Epidermal melanocyte (primary cell): ENCODE data around the gene ZFP36L2.

Source experiments
- DNase-seq: peaks from one replicate; pipeline ENCODE4 v3.0.0; 2011; ENCODE audit warnings: low spot score; ENCODE audit not compliant: insufficient read length

Gene ZFP36L2

DNA sequence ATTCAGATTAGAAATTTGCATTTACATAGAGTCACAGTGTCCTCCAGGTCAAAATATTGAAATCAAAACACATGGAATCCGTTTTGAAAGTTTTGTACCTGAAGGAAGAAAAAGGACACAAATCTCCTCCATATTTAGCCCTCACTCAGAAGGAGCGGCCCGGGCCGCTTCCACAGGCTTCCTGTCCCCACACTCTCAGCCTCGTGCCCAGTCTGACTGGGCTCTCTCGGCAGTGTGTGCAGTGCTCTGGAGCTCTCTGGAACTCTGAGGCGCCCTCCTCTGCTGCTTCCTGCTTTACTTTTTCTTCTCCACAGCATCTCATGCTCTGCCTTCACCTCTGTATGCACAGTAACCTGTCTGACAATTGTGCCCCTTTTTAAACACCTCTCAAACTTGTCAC lies 22.2 kb upstream of the ZFP36L2 start:
- DNase-seq: no peak

DNA sequence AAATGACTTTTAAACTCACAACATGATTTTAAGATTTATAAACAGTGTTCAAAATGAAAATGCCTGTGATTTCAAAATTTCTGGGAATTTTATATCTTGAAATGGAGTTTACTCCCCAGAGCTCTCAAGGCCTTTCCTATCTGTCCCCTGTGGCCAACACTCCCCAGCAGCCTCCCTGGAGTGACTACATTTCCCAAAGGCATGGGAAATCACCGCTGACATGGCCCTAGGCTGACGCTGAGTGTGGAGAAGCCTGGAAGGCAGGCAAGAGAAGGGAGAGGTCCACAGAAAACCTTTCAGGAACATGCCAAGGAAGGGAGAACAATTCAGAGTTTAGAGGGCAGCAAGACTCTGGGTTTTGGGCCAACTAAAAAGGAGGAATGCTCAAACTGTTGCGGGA lies 20.2 kb upstream of the ZFP36L2 start:
- DNase-seq: no peak

DNA sequence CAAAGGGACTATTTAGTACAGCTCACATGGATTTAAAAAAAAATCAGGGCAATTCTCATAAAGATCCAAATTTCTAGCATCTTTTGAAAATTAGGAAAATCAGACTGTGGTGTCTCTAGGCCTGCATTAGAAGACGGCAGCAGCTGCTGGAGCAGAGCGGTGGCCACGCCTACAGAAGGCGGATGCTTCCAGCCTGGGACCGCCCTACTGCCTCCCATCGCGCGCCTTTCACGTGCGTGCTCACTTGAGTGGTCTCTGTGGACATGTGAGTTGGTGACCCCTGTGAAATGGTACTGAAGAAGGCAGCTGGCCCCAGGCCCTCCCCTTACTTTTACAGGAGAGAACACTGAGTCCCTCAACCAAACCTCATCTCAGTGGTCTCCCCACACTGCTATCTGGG lies 15.2 kb upstream of the ZFP36L2 start:
- no peak for DNase-seq

DNA sequence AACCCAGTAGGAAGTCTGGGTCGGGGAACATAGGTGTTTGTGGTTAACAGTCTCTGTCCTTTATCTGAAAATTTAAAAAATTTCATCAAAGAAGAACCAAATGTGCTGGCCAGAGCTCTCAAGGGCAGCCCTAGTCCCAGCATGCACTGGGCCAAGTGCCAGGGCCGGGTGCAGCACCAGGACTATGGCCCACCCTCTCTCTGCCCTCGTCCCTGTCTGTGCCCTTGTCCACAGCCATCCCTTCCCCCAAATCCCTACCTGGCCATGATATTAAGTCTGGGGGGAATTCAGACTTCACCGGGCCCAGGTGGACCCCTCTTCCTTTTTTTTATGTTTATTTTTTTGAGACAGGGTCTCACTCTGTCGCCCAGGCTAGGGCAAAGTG lies 14.4 kb upstream of the ZFP36L2 start:
- DNase-seq: no peak

DNA sequence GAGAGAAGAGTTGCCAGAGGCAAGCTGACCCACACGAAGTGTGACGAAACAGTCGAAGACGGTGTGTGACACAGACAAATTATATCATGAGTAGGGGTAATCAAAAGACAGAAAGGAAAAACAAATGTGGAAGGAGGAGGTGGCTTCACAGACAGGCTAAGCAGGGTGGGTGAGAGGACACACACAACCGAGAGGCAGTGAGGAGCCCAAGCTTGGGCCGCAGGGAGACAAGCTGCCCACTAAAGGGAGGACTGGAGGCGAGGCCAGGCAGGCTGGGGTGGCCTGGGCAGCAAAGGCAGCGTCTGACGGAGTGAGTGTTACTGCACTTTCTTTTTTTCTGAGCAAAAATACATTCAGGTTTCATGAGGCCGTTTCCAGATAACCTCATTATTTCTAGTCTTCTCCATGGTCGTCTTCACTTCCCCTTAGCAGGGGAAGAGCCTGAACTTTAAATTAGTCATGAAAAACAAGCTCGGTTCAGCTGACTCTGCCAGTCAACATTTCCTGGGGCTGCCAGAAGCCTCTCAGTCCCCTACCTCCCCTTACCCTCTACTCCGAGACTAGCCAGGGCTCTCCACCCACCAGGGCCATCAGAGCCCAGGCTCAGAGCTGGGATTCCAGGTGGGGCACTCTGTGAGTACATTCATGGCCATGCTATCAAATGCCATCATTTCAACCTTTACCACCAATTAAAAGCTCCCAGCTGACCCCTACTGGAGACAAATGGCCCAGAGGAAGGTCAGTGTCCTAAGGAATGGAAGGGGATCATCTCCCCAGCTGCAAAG lies 13.8 kb upstream of the ZFP36L2 start:
- DNase-seq: no peak

DNA sequence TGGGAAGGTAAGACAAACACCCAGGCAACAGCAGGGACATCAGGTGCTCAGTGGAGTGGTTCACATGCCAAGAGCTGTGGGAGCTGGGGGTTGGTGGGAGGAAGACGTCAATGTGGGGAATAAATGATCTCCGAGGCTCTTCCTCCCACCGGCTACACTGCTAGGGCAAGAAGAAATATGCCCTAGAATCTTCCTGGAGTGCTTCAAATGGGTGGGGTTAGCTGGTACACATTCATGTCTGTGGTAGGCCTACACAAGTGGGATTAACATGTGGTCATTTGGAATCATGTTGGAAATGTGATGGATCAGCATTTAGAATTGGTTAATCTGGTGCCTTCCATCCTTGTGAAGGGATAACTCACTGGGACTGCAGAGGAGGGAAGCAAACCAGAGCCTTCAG lies 12.4 kb upstream of the ZFP36L2 start:
- DNase-seq: no peak

DNA sequence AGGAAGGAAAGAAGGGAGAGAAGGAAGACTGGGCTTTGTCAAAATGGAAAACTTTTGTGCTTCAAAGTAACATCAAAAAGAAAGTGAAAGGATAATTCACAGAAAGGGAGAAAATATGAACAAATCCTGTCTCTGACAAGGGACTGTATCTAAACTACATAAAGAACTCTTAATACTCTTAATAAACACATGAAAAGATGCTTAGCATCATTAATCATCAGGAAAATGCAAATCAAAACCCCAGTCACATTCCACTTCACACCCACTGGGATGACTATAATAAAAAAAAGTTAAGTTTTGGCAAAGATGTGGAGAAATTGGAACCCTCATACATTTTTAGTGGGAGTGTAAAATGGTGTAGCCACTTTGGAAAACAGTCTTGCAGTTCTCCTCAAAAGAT lies 11.8 kb upstream of the ZFP36L2 start:
- no peak for DNase-seq

DNA sequence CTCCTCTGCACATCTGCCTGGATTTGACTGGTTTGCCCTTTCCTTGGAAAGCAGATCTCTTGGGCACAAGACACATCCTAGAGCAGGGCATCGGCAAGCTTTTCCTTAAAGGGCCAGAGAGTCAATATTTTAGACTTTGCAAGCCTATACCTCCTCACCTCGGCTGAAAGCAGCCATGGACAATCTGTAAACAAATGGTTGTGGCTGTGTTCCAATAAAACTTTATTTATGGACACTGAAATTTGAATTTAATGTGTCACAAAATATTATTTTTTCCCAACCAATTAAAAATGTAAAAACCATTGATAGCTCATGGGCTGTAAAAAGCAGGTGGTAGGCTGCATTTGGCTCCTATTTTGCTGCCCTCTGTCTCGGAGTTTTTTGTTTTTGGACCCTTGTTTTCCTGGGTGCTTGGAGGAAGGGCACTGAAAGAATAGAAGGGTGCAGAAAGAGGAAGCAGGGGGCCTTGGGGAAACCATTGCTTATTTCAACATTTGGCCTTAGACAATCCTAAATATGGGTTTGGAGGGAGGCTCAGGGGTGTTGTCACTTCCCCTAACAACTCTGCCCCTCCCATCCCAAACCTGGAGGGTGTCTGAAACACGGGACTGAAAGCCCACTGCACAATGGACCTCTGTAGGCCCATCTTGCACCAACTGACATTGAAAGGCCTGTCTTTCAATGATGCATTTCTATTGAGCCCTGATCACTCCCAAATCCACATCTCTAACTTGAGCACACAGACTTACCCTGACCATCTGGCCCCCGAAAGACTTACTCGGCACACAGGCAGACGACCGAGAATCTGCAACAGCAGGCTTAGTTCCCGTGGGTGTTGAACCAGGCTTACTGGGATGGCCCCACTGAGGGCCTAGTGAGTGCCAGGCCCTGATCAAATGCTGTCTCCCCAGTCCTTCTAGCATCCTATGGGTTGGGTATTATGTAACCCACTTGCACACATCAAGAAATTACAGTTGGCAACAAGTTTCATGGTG lies 7.1 kb upstream of the ZFP36L2 start:
- no peak for DNase-seq

DNA sequence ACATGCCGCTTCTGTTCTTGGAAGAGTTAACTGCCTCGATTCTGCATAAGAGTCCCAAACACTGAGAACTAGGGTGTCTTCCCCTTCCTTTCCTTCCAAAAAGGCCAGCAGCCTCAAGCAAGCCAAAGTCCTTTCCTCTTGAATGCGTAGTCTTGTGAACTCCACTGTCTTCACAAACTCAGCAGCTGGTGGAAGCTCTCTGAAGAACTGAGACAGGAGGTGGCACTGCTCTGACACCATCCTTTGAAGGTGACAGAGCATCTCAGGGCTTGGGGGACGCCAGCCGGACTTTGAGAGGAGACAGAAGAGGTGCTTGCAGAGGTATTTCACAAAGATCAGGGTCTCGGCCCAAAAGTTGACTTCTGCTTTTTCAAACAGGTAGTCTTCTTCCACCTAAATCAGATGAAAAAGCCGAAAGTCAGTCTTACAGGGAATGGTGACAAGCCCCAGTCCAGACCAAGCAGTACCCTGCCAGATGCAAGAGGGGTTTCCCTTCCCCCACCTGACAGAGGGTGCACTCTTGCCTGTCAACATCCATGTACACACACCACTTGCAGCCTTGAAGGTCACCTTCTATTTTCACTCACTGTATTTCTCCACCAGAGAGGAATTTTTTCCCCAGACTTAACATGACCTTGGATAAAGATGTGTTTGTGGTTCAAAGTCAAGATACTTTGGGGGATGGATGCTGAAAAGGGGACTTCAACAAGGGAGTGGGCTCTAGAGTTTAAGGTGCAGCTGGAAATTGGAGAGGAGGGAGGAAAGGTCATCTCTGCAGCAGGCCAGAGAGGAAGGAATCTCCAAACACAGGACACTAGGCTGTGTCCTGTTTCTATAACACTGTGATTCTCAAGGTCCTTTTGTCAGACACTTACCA lies 4.8 kb upstream of the ZFP36L2 start:
- DNase-seq: no peak

DNA sequence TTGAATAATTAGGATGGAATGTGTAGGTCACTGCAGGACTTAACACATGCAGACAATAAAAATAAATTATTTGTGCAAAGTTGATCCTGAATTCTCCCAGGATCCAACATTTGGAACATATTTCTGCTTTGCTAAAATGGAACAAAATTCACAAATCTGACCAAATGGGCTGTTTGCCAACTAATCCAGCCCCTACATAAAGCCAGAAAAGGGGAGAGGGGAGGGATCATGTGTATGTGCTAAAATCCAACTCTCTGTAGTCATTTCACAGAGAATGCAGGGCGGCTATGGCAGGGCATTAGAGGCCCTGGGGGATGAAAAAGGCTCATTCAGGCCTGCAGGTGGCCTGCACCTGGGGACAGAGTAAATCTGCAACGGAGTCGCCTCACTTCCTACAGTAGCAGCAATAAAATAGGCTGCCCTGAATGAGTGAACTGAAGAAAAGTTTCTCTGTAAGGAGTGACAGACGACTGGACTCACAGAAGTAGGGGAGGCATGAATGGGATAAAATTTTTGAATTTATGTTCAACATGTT lies 4.0 kb upstream of the ZFP36L2 start:
- DNase-seq: no peak

DNA sequence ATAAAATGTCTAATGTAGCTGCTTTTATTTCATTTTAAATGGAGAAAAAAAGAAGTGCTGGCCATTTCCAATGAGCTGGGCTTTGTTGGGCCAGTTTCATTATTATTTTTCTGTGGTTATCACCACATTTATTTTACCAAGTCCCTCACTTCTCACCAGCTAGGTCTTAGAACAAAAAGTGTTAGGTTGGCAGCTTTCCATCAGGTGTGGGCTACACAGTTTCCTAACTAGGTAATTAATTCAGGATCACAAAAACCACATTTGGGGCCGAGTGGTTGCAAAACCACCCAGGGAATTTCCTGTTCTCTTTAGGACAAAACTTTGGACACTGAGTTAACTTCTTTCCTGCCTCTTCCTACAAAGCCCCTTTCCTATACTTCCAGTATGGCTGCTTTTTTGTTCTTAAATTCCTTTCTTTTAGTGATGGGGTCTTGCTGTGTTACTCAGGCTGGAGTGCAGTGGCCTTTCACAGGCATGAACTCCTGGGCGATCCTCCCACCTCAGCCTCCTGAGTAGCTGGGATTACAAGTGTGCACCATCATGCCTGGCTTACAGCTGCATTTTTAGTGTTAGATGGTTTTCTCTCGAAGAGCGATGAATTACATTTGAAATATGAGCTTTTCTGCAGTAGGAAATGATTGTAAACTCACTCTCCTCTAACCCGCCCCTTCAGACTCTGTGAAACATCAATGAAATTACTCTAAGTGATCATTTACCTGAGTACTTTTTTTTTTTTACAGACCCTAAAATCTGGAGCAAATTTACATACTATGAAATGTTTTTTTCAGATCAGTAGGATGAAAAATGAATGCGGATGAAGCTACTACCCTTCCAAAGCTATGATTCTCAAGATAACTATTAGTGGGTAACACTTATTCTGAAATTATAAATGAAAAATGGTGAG lies 2.6 kb upstream of the ZFP36L2 start:
- no peak for DNase-seq

DNA sequence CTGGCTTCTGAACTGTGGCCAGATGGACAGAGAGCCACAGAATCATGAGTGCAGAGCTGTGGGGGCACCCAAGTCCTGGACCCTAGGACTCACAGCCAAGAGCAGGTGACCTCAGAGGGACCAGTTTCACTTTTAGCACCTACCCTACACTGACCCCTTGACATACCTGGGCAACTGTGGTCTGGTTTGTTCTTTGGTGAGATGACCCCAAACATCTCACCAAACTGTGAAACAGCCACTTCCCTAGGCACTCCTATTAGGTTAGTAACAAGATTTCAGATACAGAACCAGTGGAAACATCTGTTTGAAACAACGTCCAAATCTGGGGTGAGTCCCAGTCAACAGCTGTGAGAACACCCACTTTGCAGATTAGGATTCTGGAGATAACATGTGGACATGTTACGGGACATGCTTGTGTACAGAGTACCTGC lies 1.9 kb upstream of the ZFP36L2 start:
- no peak for DNase-seq

DNA sequence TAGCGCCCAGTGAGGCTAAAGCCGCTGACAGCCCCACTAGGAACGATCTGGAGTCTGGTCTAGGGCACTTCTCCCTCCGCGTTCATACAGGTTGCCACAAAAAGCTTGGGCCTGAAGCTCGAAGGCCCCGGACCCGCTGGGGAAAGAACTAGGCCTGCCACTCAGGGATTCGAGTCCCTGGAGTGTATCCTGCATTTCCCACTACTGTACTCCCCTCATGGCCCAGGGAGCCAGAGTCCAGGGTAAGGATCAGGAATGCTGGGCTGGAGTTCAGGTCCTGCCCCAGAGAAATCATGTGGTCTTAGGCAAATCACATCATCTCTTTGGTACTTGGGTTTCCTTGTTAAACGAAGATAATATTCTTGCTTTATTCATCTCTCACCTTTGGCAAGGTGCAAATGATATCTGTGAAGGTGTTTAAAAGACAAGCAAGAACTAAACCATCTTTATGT lies 1.4 kb upstream of the ZFP36L2 start:
- DNase-seq: no peak

DNA sequence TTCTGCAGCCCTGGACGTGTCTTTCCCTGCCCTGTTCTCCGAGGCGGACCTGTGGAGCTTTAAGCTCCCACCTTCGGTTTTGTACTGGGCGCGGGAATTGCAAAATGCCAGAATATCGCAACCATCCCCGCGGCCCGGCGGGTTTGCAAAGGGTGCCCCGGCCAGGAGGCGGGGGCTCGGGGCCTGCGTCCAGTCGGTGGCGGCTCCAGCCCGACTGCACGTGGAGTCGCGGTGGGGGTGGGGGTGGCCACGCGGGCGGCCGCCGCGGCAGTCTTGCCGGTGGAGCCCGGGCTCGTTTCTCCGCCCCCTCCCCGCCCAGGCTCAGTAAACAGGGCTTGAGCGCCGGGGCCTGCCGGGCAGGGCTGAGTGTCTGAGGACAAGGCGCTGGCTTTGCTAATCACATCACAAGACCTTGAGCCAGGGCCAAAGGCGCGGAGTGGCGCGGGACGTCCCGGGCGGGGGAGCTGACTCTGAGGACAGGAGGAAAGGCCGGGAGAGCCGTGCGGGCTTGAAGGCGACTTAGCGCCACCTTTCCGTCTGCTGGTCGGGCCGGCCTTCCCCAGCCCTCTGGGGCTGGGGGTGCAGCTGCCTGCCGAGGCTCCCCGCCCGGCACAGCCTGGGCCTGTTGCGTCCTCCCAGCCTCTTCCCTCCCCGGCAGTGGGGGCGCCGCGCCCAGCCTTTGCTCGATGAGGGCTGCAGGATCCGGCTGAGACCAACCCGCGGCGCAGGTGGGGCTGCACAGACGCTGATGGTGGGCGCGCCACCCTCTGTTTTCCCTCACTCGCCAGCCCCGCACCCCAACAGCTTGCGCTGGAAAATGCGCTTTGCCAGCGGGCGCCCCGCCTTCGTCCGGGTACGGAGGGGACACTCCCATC lies 786 bp upstream of the ZFP36L2 start:
- peak; percentile 79 for DNase-seq

DNA sequence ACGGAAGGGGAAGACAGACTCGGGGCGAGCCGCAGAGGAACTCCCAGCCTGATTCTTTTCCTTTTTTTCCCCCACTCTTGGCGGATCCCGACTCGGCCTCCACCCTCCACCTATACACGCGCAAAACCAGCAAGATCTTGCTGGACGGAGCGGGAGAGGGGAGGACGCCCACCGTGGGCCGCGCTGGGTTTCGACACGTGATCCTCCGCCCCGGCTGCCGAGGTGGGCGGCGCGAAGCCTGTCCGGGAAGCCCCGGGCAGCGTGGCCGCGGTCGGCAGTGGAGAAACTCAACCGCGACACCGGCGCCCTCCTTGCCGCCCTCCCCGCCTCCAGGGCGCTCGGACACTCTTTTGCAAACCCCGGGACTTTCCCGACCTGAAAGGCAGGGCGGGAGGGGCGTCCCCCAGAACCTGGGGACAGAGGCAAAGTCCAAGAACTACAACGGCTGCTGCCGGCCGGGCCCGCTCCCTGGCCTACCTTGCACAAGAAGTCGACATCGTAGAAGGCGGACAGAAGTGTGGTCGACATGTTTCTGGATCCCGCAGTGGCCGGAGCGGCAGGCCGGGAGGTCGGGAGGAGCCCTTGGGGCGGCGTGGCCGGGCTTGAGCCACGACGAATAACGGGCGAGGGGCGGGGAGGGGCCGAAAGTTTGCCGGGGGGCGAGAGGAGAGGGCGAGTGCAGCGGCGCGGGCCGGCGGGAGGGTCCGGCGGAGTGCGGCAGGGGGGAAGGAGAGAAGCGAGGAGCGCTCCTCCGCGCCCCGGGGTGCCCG lies 433 bp downstream of the ZFP36L2 start:
- DNase-seq: peak; percentile 65

DNA sequence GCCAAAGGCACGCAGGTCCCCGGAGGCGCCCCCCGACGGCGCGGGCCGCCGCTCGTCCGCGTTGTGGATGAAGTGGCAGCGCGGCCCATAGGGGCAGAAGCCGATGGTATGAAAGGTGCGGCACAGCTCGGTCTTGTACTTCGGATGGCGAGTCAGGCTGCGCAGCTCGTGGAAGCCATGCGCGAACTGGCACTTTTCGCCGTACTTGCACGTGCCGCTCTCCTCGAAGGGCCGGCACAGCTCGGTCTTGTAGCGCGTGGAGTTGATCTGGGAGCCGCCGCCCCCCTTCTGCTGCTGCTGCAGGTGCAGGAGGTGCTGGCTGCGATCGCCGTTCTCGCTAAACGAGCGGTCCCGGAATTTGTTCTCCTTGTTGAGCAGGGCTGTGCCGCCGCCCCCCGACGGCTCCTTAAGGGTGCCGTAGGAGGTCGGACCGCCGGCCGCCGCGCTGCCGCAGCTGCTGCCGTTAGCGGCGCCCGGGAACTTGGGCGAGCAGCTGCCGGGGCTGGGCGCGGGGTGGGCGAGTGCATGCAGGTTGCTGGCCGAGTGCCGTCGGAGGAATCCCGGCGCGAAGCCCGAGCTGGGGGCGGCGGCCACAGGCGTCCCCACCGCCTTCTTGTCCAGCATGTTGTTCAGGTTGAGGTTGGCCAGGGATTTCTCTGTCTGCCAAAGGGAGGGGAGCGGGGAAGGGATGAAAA lies 1.2 kb downstream of the ZFP36L2 start:
- peak; percentile 31 for DNase-seq

DNA sequence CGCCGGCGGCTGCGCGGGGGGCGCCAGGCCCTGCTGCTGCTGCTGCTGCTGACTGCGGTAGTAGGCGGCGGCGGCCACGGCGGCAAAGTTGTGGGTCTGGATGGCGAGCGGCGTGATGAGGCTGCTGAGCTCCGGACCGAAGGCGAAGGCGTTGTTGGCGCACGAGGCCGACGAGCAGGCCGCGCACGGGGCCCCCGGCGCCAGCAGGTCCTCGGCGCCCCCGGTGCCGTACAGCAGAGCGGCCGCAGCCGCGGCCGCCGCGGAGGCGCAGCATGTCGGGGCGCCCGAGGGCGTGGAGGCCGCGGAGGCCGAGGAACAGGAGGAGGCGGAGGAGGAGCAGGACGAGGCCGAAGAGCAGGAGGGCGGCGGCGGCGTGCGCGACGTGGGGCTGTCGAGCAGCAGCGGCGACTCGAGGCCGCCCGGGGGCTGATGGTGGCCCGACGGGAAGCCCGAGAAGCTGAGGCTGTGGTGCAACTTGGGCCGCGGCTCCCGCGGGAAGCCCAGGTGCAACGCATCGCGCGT lies 1.8 kb downstream of the ZFP36L2 start:
- no peak for DNase-seq
